GM20000 (cell line): ENCODE data around the gene BAHCC1.
"Not testable (repeated sequence)": the region's sequence is repeated elsewhere in the genome, so short reads cannot be mapped to it uniquely, and the experiment has no call there.

Source experiments
- DNase-seq: peaks from one replicate; pipeline ENCODE4 v3.0.0; 2012; ENCODE audit warnings: low spot score
- TF ChIP-seq, protein P1 (sequence below): IDR thresholded peaks from 2 replicates; pipeline ENCODE4 v1.5.1; 2012; ENCODE audit warnings: mild to moderate bottlenecking, control low read depth; ENCODE audit errors: extremely low read depth, missing control alignments

Gene BAHCC1

DNA sequence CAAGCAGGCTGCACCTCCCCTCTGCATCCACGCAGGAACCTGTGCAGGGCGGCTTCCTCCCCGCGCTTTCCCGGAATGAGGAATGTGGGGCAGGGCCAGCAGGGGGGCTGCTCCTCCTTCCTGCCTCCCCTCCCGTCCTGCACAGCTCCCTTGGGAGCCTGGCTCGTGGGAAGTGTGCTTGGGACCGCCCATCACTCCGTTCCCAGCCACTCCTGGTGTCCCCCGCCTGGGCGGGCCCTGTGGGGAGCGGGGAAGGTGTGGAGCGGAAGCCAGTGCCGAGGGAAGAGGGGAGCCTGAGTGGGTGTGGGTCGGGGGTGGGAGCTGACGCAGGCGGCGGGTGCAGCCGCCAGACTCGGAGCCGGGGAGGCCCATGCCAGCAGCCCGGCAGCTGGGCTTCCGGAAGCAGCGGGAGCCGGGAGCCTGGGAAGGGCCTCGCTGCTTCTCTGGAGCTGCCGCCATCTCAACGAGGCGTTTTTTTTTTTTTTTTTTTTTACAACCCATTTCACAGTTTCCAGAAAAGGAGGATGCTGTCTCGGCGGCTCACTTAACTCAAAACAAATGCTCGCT is 24.1 kb downstream of the BAHCC1 start:
- TF ChIP-seq, protein P1, sequence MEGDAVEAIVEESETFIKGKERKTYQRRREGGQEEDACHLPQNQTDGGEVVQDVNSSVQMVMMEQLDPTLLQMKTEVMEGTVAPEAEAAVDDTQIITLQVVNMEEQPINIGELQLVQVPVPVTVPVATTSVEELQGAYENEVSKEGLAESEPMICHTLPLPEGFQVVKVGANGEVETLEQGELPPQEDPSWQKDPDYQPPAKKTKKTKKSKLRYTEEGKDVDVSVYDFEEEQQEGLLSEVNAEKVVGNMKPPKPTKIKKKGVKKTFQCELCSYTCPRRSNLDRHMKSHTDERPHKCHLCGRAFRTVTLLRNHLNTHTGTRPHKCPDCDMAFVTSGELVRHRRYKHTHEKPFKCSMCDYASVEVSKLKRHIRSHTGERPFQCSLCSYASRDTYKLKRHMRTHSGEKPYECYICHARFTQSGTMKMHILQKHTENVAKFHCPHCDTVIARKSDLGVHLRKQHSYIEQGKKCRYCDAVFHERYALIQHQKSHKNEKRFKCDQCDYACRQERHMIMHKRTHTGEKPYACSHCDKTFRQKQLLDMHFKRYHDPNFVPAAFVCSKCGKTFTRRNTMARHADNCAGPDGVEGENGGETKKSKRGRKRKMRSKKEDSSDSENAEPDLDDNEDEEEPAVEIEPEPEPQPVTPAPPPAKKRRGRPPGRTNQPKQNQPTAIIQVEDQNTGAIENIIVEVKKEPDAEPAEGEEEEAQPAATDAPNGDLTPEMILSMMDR = no peak
- no peak for DNase-seq

DNA sequence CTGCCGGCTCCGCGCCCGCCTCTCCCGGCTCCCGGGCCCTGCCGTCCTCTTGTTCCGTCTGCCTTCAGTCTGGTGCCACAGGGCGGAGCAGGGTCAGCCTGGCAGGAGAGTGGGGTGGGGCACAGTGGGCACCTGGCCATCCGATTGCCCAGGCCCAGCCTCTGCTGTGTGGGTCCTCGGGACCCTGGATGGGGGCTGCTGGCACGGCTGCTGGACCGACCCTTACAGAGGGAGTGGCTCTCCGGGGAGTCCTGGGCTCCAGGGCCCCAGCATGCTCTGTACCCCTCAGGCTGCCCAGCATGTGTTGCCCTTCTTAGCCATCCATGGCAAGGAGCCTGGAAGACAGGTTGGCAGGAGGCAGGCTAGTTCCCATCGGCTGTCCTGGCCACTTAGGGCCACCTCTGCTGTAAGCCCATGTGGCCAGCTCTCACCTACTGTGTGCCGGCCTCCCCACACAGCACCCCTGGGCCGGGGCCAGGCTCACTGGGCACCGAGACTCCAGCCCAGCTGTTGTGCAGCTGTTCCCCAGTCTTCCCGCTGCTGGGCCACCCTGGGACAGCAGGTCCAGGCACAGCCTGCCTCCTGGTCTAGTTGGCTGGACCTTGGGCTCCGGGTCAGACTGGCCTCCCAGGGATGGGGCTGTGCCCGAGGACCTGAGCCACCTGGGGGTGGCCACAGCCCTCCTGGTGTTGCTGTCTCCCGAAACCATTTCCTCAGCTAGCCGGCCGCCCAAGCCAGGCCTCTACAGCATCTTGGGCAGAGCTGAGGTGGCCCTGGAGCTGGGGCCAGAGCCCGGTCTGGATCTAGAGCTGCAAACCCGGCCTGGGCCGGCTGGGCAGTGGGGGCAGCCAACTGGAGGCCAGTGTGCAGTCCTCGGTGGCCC is 24.9 kb downstream of the BAHCC1 start:
- TF ChIP-seq, protein P1 = no peak
- no peak for DNase-seq

DNA sequence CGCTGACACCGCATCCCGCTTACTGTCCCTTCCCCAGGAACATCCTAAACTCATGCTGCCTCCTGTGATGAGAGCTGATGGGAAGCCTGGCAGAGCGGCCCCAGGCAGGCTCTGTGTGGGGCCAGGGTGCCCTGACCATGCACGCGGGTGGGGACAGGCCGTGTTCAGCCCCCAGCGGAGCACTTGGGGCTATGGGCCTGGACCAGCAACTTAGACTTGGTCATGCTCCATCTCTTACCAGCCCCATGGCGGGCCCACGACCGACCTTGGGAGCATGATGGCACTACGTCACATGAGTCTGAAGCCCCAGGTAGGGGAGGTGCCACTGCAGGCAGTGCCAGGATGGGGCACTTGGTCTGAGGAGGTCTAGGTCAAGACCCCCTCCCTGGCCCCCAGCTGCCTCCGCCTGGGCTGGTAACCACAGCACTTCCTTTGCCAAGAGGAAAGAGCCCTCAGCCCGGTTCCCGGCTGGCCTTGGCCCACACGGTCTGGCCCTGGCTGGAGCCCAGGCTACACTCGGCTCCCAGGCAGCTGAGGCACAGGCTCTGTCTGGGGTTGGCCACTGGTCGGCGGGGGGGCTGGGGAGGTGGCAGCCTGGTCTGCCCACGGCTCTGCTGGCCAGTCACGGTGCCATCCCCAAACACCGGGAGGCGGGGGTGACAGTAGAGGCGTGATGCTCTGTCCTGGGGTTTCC is 25.7 kb downstream of the BAHCC1 start:
- no peak for DNase-seq
- TF ChIP-seq, protein P1 = no peak

DNA sequence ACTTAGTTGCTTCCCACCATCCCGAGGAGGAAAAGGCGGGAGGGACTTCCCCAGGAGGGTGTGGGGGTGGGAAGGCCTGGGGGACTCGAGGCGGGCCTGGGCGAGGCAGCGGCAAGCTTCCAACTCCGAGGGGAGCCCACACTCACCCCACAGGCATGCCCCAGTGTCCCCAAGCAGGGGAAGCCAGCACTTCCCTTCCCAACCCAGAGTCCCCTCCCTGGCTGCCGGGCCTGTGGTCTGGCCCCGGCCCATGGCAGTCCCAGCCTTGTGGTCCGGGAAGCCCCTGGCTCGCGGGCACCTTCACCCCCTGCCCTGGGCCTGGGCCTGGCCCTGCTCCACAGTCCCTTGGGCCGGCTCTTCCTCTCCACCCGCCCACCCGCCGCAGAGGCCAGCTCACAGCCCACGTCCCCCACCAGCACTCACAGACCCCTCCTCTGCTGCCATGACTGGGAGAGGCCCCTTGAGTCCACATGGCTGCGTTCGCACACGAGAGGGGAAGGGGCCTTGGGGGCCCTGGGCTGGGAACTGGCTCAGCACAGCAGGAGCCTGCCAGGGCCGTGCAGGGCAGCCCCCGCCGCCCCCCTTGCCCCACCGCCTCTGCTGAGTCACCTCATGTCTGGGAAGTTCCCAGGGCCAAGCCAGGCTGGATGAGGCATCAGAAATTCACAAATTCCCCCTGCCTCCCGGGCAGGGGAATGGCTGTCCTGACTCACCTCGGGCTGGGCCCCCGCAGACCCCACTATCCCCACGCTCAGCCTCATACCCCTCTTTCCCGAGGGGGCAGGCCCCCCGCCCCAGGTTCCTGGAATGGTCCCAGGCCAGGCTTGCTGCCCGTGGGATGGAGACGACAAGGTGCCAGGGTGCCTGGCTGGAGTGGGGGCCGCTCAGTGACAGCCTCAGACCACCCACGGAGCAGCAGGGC is 27.8 kb downstream of the BAHCC1 start:
- TF ChIP-seq, protein P1 = no peak
- DNase-seq = no peak

DNA sequence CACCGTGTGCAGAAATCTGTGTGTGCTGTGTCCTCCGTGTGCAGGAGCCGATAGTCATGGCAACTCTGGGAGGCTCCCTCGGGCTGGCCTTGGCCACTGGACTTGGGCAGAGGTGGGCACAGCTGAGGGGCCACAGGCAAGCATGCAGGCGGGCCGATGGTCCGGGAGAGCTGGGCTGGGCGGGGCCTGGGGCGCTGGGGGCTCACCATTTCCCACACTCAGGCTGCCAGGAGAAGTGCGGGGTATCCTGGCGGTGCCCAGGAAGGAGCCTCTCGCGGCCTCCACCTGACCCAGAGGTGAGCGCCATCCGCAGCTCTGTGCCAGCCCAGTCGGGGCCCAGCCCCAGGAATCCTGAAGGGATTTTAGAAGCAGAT is 28.4 kb downstream of the BAHCC1 start:
- TF ChIP-seq, protein P1 = no peak
- DNase-seq = no peak

DNA sequence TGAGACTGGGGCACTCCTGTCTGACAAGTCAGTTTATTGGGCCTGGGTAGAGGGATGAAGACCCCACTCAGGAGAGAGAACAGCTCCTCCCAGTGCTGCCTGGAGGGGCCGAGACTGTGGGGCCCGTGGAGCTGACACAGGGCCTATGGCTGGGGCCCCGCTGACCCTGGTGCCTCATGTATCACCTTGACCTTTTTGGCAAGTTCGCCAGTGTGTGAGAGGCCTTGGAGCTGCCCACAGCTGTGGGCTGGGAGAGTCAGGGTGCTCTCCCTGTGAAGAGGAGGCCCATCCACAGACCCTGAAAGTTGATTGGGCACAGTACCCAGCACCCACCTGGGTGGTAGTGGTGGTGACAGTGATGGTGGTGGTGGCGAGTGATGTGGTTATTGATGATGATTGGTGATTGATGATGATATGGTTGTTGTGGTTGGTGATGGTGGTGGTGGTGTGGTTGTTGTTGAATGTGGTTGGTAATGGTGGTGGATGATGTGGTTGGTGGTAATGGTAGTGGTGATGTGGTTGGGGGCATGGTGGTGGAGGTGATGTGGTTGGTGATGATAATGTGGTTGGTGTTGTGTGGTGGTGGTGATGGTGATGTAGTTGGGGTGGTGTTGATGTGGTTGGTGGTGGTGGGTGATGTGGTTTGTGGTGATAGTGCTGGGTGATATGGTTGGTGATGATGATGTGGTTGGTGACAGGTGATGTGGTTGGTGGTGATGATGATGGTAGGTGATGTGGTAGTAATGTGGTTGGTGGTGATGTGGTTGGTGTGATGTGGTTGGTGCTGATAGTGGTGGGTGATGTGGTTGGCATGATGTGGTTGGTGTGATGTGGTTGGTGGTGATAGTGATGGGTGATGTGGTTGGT is 29.1 kb downstream of the BAHCC1 start:
- TF ChIP-seq, protein P1 = no peak

DNA sequence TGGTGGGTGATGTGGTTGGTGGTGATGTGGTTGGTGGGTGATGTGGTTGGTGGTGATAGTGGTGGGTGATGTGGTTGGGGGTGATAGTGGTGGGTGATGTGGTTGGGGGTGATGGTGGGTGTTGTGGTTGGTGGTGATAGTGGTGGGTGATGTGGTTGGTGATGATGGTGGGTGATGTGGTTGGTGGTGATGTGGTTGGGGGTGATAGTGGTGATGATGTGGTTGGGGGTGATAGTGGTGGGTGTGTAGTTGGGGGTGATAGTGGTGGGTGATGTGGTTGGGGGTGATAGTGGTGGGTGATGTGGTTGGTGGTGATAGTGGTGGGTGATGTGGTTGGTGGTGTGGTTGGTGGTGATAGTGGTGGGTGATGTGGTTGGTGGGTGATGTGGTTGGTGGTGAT is 29.8 kb downstream of the BAHCC1 start:
- not testable (repeated sequence) for DNase-seq

More for the DNA sequence above, 29.1 kb downstream of the BAHCC1 start:
- no peak for DNase-seq

DNA sequence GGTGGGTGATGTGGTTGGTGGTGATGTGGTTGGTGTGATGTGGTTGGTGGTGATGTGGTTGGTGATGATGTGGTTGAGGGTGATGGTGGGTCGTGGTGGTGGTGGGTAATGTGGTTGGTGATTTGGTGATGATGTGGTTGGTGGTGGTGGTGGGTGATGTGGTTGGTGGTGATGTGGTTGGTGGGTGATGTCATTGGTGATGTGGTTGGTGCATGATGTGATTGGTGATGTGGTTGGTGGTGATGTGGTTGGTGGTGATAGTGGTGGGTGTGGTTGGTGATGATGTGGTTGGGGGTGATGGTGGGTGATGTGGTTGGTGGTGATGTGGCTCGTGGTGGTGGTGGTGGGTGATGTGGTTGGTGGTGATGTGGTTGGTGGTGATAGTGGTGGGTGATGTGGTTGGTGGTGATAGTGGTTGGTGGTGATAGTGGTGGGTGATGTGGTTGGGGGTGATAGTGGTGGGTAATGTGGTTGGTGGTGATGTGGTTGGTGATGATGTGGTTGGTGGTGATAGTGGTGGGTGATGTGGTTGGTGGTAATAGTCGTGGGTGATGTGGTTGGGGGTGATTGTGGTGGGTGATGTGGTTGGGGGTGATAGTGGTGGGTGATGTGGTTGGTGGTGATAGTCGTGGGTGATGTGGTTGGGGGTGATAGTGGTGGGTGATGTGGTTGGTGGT is 30.6 kb downstream of the BAHCC1 start:
- DNase-seq = not testable (repeated sequence)
